Fibroblast of lung (primary cell): ENCODE results near the gene MEDAG.

ENCODE experiments used
- CTCF ChIP-seq, 2 donors: IDR thresholded peaks in 1 of 2; conservative IDR thresholded peaks in 1 of 2; 1 replicate in 1 of 2; 2 replicates in 1 of 2; pipeline ENCODE4 v1.5.1; 2011 to 2012; ENCODE audit warnings: low read length in 2 of 2, control low read depth in 1 of 2, inconsistent platforms in 1 of 2, low read depth in 1 of 2, mild to moderate bottlenecking in 1 of 2
- EZH2 ChIP-seq: IDR thresholded peaks from 2 replicates; pipeline ENCODE4 v1.5.1; 2012; ENCODE audit warnings: low read length, control low read depth, mild to moderate bottlenecking; ENCODE audit errors: missing control alignments

DNA sequence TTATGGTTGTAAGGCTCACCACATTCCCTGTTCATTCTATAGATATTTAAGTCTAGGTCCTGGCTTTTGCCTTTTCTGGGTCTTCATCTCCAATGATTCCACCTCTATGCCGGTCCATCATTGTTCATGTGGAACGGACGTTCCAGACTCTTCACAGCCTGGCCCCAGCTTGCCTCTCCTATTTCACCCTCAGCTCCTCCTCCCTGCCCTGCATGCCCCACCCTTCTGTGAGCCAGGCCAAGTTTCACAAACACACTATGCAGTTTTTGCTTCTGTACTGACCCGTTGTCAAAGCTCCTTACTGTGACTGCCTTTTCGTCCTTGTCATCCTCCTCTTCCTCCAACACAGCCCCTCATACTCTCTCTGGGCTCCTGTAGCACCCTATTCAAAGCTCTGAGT lies 57.7 kb downstream of the MEDAG start:
- TF ChIP-seq CTCF (conservative IDR thresholded peaks at IDR 0.05 in 1 of 2, IDR thresholded peaks at IDR 0.05 in 1 of 2; ENCODE audit: low read depth in 1 of 2, low read length in 2 of 2) (no peak), EZH2 (no peak)
